Neural progenitor cell (in vitro differentiated cells): ENCODE results near the gene PRKAA1. TPM values are rescaled to one million over a fixed set of nuclear protein-coding genes. Genes with fewer than 3 reads are reported as not detected.

ENCODE experiments used
- DNase-seq: peaks from one replicate; pipeline ENCODE4 v3.0.0-alpha.2; 2016; ENCODE audit warnings: low spot score
- H2AFZ ChIP-seq: fragments of 200-600 bp; sonication (generic); replicated peaks from 2 replicates; pipeline ENCODE4 v1.6.1; 2016; ENCODE audit warnings: antibody characterized with exemption
- H3F3A ChIP-seq: fragments of 200-600 bp; sonication (generic); 2 replicates; pipeline ENCODE4 v1.6.1; 2016; ENCODE audit warnings: antibody characterized with exemption, low read depth
- H3K27ac ChIP-seq: fragments of 200-600 bp; sonication (generic); 2 replicates; pipeline ENCODE4 v1.5.1; 2016; ENCODE audit warnings: mild to moderate bottlenecking
- H3K27me3 ChIP-seq: fragments of 200-600 bp; sonication (generic); 2 replicates; pipeline ENCODE4 v1.6.1; 2016; ENCODE audit warnings: mild to moderate bottlenecking, moderate library complexity
- H3K36me3 ChIP-seq: fragments of 200-600 bp; sonication (generic); 2 replicates; pipeline ENCODE4 v1.5.1; 2016
- H3K4me1 ChIP-seq: fragments of 200-600 bp; sonication (generic); 2 replicates; pipeline ENCODE4 v1.6.1; 2016; ENCODE audit warnings: mixed run types
- H3K4me2 ChIP-seq: fragments of 200-600 bp; sonication (generic); 2 replicates; pipeline ENCODE4 v1.6.1; 2016
- H3K4me3 ChIP-seq: fragments of 200-600 bp; sonication (generic); 2 replicates; pipeline ENCODE4 v1.5.1; 2016
- H3K79me2 ChIP-seq: fragments of 200-600 bp; sonication (generic); 2 replicates; pipeline ENCODE4 v1.6.1; 2016; ENCODE audit warnings: low read depth
- H3K9ac ChIP-seq: fragments of 200-600 bp; sonication (generic); 2 replicates; pipeline ENCODE4 v1.6.1; 2016
- H3K9me3 ChIP-seq: fragments of 200-600 bp; sonication (generic); 2 replicates; pipeline ENCODE4 v1.5.1; 2016; ENCODE audit warnings: low read depth
- H4K20me1 ChIP-seq: fragments of 200-600 bp; sonication (generic); 2 replicates; pipeline ENCODE4 v1.6.1; 2016; ENCODE audit warnings: low read depth
- H3K27ac Mint-ChIP-seq: 3 replicates; pipeline ENCODE4 v1.8.0; 2021; ENCODE audit warnings: mixed read lengths
- H3K27me3 Mint-ChIP-seq: 2 replicates; pipeline ENCODE4 v1.8.0; 2022; ENCODE audit warnings: low read depth, mild to moderate bottlenecking, inconsistent platforms, moderate library complexity, mixed read lengths; ENCODE audit not compliant: insufficient read depth
- H3K36me3 Mint-ChIP-seq: 3 replicates; pipeline ENCODE4 v1.8.0; 2021; ENCODE audit warnings: mixed read lengths
- H3K4me1 Mint-ChIP-seq: 3 replicates; pipeline ENCODE4 v1.8.0; 2021; ENCODE audit warnings: mixed read lengths
- H3K4me3 Mint-ChIP-seq: 3 replicates; pipeline ENCODE4 v1.8.0; 2021; ENCODE audit warnings: mild to moderate bottlenecking, moderate library complexity, mixed read lengths
- H3K9me3 Mint-ChIP-seq: 3 replicates; pipeline ENCODE4 v1.8.0; 2020; ENCODE audit warnings: mixed read lengths
- EZH2 ChIP-seq: fragments of 200-600 bp; sonication (generic); IDR thresholded peaks from 2 replicates; pipeline ENCODE4 v1.6.1; 2017; ENCODE audit warnings: antibody characterized with exemption, mild to moderate bottlenecking, moderate library complexity
- EZH2phosphoT487 ChIP-seq: fragments of 200-600 bp; sonication (generic); IDR thresholded peaks from 2 replicates; pipeline ENCODE4 v1.6.1; 2017; ENCODE audit warnings: antibody characterized with exemption
- total RNA-seq: library from RNA; depleted of rRNA; stranded (reverse); fragments of >200 nt; gene quantifications from 2 replicates; pipeline ENCODE4 v1.2.3, GENCODE V29; 2015; ENCODE audit warnings: low replicate concordance
- TF ChIP-seq, protein P1 (sequence below): fragments of 200-600 bp; sonication (generic); IDR thresholded peaks from 2 replicates; pipeline ENCODE4 v1.5.1; 2017; ENCODE audit warnings: antibody characterized with exemption, mild to moderate bottlenecking

PRKAA1 gene
- total RNA-seq, 1 donor from 2014 or later = 58.5 TPM

DNA sequence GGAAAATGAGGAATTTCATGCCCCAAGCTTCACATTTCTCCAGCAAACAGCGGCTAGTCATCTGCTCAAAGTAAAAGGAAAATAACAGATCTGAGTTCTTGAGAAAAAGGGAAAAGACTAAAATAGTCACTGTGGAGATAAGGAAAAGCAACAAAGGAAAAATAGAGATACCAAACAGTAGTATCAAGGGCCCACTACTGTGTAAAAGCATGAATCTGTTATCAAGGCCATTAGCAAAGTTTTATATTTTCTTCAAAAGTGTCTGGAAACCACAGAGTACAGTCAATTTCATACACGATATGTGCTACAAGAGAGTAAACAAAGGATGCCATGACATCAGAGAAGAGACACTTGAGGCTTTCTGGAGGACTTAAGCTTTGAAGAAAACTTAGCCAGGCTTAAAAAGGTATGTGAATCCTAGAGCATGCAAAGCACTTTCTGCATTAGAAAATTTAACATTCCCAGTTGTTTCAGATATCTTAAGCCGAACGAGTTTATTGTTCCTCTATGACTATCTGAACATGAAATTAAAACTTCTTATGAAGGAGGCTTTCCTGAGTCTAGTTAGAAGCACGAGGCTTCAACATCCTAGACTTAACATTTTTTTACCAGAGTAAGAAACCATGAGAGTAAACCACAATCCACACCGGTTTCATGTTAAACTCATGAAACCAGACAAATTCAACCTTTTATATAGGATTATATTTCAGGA is 43.6 kb downstream of the PRKAA1 start:
- Histone ChIP-seq H3K9ac (no peak overlapping the region), H4K20me1 (no peaks in the 10 kb centered on the region), H3K79me2 (peaks cover 49% of the 10 kb centered on the region), H3K9me3 (no peaks in the 10 kb centered on the region), H2AFZ (peak overlapping the region; percentile 71), H3F3A (peaks cover 9% of the 10 kb centered on the region), H3K27ac (no peak overlapping the region), H3K4me2 (peak overlapping the region; percentile 80), H3K36me3 (no peaks in the 10 kb centered on the region), H3K4me1 (no peaks in the 10 kb centered on the region), H3K27me3 (no peaks in the 10 kb centered on the region), H3K4me3 (peak overlapping the region; percentile 69)
- Mint-ChIP-seq H3K27ac (no peak overlapping the region), H3K9me3 (peaks cover 18% of the 10 kb centered on the region), H3K27me3 (no peaks in the 10 kb centered on the region), H3K36me3 (peaks cover 27% of the 10 kb centered on the region), H3K4me3 (no peak overlapping the region), H3K4me1 (no peaks in the 10 kb centered on the region)
- DNase-seq = peak; percentile 22
- TF ChIP-seq EZH2 (no peak), EZH2phosphoT487 (no peak)
- TF ChIP-seq, protein P1, sequence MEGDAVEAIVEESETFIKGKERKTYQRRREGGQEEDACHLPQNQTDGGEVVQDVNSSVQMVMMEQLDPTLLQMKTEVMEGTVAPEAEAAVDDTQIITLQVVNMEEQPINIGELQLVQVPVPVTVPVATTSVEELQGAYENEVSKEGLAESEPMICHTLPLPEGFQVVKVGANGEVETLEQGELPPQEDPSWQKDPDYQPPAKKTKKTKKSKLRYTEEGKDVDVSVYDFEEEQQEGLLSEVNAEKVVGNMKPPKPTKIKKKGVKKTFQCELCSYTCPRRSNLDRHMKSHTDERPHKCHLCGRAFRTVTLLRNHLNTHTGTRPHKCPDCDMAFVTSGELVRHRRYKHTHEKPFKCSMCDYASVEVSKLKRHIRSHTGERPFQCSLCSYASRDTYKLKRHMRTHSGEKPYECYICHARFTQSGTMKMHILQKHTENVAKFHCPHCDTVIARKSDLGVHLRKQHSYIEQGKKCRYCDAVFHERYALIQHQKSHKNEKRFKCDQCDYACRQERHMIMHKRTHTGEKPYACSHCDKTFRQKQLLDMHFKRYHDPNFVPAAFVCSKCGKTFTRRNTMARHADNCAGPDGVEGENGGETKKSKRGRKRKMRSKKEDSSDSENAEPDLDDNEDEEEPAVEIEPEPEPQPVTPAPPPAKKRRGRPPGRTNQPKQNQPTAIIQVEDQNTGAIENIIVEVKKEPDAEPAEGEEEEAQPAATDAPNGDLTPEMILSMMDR = no peak

DNA sequence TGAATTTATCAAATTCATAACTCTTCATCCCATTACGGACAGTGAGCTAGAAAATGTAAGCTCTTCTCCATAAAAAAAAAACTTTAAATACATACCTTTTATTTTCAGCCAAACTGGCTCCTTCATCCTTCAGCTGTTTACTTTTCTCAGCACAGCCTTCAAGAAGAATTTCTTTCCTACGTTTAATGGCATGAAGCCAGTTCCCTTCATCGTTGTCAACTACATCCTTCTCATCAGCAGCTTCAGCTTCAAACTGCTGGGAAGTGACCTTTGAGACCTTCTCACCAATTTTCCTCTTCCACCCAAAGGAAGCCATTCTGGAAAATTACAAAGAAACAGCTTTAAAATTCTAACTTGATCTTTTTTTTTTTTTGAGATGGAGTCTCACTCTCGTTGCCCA is 51.5 kb downstream of the PRKAA1 start:
- Mint-ChIP-seq H3K4me3 (no peak overlapping the region), H3K36me3 (peaks cover 39% of the 10 kb centered on the region), H3K27me3 (no peaks in the 10 kb centered on the region), H3K27ac (no peak overlapping the region), H3K9me3 (peaks cover 16% of the 10 kb centered on the region), H3K4me1 (no peaks in the 10 kb centered on the region)
- H3F3A ChIP-seq = no peaks in the 10 kb centered on the region
- DNase-seq = no peak
- H2AFZ ChIP-seq = no peak overlapping the region
- no peak for TF ChIP-seq EZH2phosphoT487
- TF ChIP-seq EZH2 = no peak
- TF ChIP-seq, protein P1 = no peak
- no peaks in the 10 kb centered on the region for H3K4me1 ChIP-seq
- H3K4me2 ChIP-seq = no peak overlapping the region
- no peak overlapping the region for H3K27ac ChIP-seq
- no peaks in the 10 kb centered on the region for H3K36me3 ChIP-seq
- no peaks in the 10 kb centered on the region for H4K20me1 ChIP-seq
- H3K4me3 ChIP-seq = no peak overlapping the region
- H3K27me3 ChIP-seq = no peaks in the 10 kb centered on the region
- H3K9ac ChIP-seq = no peak overlapping the region
- H3K79me2 ChIP-seq = peaks cover 30% of the 10 kb centered on the region
- no peaks in the 10 kb centered on the region for H3K9me3 ChIP-seq

DNA sequence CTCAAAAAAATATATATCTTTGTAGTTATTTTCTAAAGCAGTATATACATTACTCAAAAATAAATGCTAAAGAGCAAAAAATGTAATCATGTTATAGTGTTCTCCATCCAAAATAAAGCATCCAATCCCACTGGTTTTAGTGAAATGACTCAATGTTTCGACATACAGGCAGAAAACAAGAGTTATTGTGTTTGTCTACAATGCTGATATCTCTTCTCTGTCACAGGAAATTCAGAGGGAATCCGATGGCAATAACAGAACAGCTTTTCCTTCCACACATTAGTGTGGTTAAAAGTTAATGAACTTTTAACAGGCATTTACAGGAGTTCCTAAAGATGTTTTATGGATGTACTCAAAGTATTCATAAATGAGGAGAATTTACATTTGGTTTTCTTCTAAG is 54.4 kb downstream of the PRKAA1 start:
- TF ChIP-seq EZH2 (no peak), EZH2phosphoT487 (no peak)
- TF ChIP-seq, protein P1 = no peak
- no peaks in the 10 kb centered on the region for H3K9me3 ChIP-seq
- H3K4me1 ChIP-seq = no peaks in the 10 kb centered on the region
- H3K4me2 ChIP-seq = no peak overlapping the region
- Mint-ChIP-seq H3K4me3 (no peak overlapping the region), H3K27ac (no peak overlapping the region), H3K36me3 (peaks cover 44% of the 10 kb centered on the region), H3K9me3 (peaks cover 16% of the 10 kb centered on the region), H3K4me1 (no peaks in the 10 kb centered on the region), H3K27me3 (peaks cover 2% of the 10 kb centered on the region)
- H2AFZ ChIP-seq = no peak overlapping the region
- no peaks in the 10 kb centered on the region for H3K27me3 ChIP-seq
- H3K36me3 ChIP-seq = no peaks in the 10 kb centered on the region
- DNase-seq = no peak
- no peaks in the 10 kb centered on the region for H4K20me1 ChIP-seq
- H3K79me2 ChIP-seq = peaks cover 14% of the 10 kb centered on the region
- no peak overlapping the region for H3K9ac ChIP-seq
- H3K4me3 ChIP-seq = no peak overlapping the region
- no peak overlapping the region for H3K27ac ChIP-seq
- H3F3A ChIP-seq = no peaks in the 10 kb centered on the region
